Body of pancreas (tissue), 4 donors: Measurements from ENCODE around the gene BBS7. TPM values are rescaled to one million over a fixed set of nuclear protein-coding genes. Genes with fewer than 3 reads are reported as not detected.

Source experiments
- ATAC-seq: fragments of 150-250 bp; one replicate; pipeline ENCODE4 v1.9.1; 2016
- DNase-seq, 4 donors: peaks; one replicate each; pipeline ENCODE4 v3.0.0-alpha.2; 2019
- H3K27ac ChIP-seq, 4 donors: fragments of 200-600 bp; sonication (generic); 1 replicate in 3 of 4; 2 replicates in 1 of 4; pipeline versions ENCODE4 v1.5.1 to v1.6.1; 2016 to 2019; ENCODE audit warnings: mild to moderate bottlenecking in 1 of 4, mixed read lengths in 1 of 4, moderate library complexity in 1 of 4
- H3K27me3 ChIP-seq, 2 donors: fragments of 200-600 bp; sonication (generic); one replicate each; pipeline ENCODE4 v1.6.0; 2016; ENCODE audit warnings: mild to moderate bottlenecking in 1 of 2
- H3K36me3 ChIP-seq, 2 donors: fragments of 200-600 bp; sonication (generic); replicated peaks in 1 of 2; 2 replicates each; pipeline ENCODE4 v1.5.1; 2016; ENCODE audit warnings: low read depth in 2 of 2; ENCODE audit not compliant: insufficient read depth in 1 of 2
- H3K4me1 ChIP-seq: fragments of 200-600 bp; sonication (generic); one replicate; pipeline ENCODE4 v1.6.0; 2016
- H3K4me3 ChIP-seq, 2 donors: fragments of 200-600 bp; sonication (generic); 1 replicate in 1 of 2; 2 replicates in 1 of 2; pipeline ENCODE4 v1.5.1; 2016 to 2019
- H3K9me3 ChIP-seq, 3 donors: fragments of 200-600 bp; sonication (generic); 1 replicate in 2 of 3; 2 replicates in 1 of 3; pipeline ENCODE4 v1.5.1; 2016
- CTCF ChIP-seq, 7 experiments: fragments of 450-650 bp in 4 of 7; fragments of 200-600 bp in 3 of 7; sonication (generic) in 3 of 7; IDR thresholded peaks; one replicate each; pipeline ENCODE4 v1.5.1; 2016 to 2019; ENCODE audit warnings: antibody characterized with exemption in 7 of 7
- POLR2A ChIP-seq, 3 donors: fragments of 450-650 bp; IDR thresholded peaks; one replicate each; pipeline ENCODE4 v1.6.1; 2016; ENCODE audit warnings: antibody characterized with exemption in 3 of 3, mild to moderate bottlenecking in 2 of 3
- WGBS, 2 donors: methylation state at CpG; one replicate each; pipeline ENCODE4 v1.1.5; 2017; 5-methylcytosine and 5-hydroxymethylcytosine counted together
- intact Hi-C: fragments of 100-400 bp; cut with DNase I; formaldehyde crosslinking; loops from one replicate; pipeline ENCODE4 v1.15.1; 2023
- total RNA-seq, 2 donors: library from RNA; depleted of rRNA; stranded (reverse); fragments of >200 nt; gene quantifications; one replicate each; pipeline ENCODE4 v1.1.0, GENCODE V29; 2016

BBS7 gene
- total RNA-seq, 2 donors from 2014 or later = 3.6 to 13.0 TPM

- DNase-seq (peak in 1 of 4 donors; percentile 6), ATAC-seq (no peak)
- Histone ChIP-seq H3K9me3 (no peaks in the 10 kb centered on the region), H3K4me3 (no peak overlapping the region), H3K27ac (no peak overlapping the region), H3K4me1 (no peaks in the 10 kb centered on the region), H3K36me3 (no peaks in the 10 kb centered on the region), H3K27me3 (no peaks in the 10 kb centered on the region)
- WGBS, 2 donors = 23 to 29% methylated on average over 6 of the region's 6 CpGs
- TF ChIP-seq POLR2A (IDR thresholded peaks at IDR 0.05) (no peak), CTCF (IDR thresholded peaks at IDR 0.05) (no peak)
- intact Hi-C loops = no loop called here
Observed at GRCh38 chr4:121898150-121898549, 27.9 kb upstream of the BBS7 start.

- Histone ChIP-seq H3K4me1 (no peaks in the 10 kb centered on the region), H3K9me3 (no peaks in the 10 kb centered on the region), H3K27me3 (no peaks in the 10 kb centered on the region), H3K36me3 (no peaks in the 10 kb centered on the region), H3K4me3 (no peak overlapping the region), H3K27ac (no peak overlapping the region)
- DNase-seq (no peak), ATAC-seq (no peak)
- WGBS, 2 donors = 85 to 90% methylated on average over 1 of the region's 1 CpG
- TF ChIP-seq CTCF (IDR thresholded peaks at IDR 0.05) = no peak
- no peak for TF ChIP-seq POLR2A (IDR thresholded peaks at IDR 0.05)
- intact Hi-C loops = no loop called here
Observed at GRCh38 chr4:121888134-121888533, 17.9 kb upstream of the BBS7 start.

- no peaks in the 10 kb centered on the region for H3K27me3 ChIP-seq
- ATAC-seq (no peak), DNase-seq (no peak)
- no peaks in the 10 kb centered on the region for H3K4me1 ChIP-seq
- intact Hi-C loops = no loop called here
- H3K9me3 ChIP-seq = no peaks in the 10 kb centered on the region
- no peak overlapping the region for H3K27ac ChIP-seq
- no peak for TF ChIP-seq POLR2A (IDR thresholded peaks at IDR 0.05)
- no peak for TF ChIP-seq CTCF (IDR thresholded peaks at IDR 0.05)
- WGBS, 2 donors = 78 to 81% methylated on average over 2 of the region's 2 CpGs
- no peak overlapping the region for H3K4me3 ChIP-seq
- no peaks in the 10 kb centered on the region for H3K36me3 ChIP-seq
Observed at GRCh38 chr4:121885115-121885514, 14.8 kb upstream of the BBS7 start.

- intact Hi-C loops = no loop called here
- ATAC-seq = no peak
- DNase-seq = no peak
- no peaks in the 10 kb centered on the region for H3K4me1 ChIP-seq
- 49 to 61% methylated on average over 3 of the region's 3 CpGs for WGBS, 2 donors
- H3K36me3 ChIP-seq = no peaks in the 10 kb centered on the region
- no peaks in the 10 kb centered on the region for H3K9me3 ChIP-seq
- H3K27me3 ChIP-seq = no peaks in the 10 kb centered on the region
- no peak overlapping the region for H3K27ac ChIP-seq
- no peak for TF ChIP-seq CTCF (IDR thresholded peaks at IDR 0.05)
- TF ChIP-seq POLR2A (IDR thresholded peaks at IDR 0.05) = no peak
- no peak overlapping the region for H3K4me3 ChIP-seq
Observed at GRCh38 chr4:121881158-121881557, 10.9 kb upstream of the BBS7 start.

- DNase-seq (no peak), ATAC-seq (no peak)
- H3K9me3 ChIP-seq = no peaks in the 10 kb centered on the region
- H3K4me3 ChIP-seq = no peak overlapping the region
- H3K36me3 ChIP-seq = no peaks in the 10 kb centered on the region
- intact Hi-C loops = no loop called here
- H3K27me3 ChIP-seq = no peaks in the 10 kb centered on the region
- TF ChIP-seq CTCF (IDR thresholded peaks at IDR 0.05) = no peak
- no peak for TF ChIP-seq POLR2A (IDR thresholded peaks at IDR 0.05)
- no peak overlapping the region for H3K27ac ChIP-seq
- H3K4me1 ChIP-seq = no peaks in the 10 kb centered on the region
Observed at GRCh38 chr4:121879135-121879534, 8.9 kb upstream of the BBS7 start.
